Measurements from ENCODE around the gene OR1I1.
"Not testable (repeated sequence)": the region's sequence is repeated elsewhere in the genome, so short reads cannot be mapped to it uniquely, and the experiment has no call there.

The OR1I1 gene

GRCh38 chr19:15081911-15082310, at the start of gene OR1I1:
Gene OR1I1 (plus strand): TSS chr19:15082211. CDS start chr19:15087066, 4,855 bp downstream.
- no peak for DNase-seq (ENCODE audit: low read depth in 2 of 2)

- no peak for DNase-seq (ENCODE audit: low read depth in 2 of 2)
Measured at GRCh38 chr19:15035795-15036311, 46.2 kb upstream of the OR1I1 start.

- no peak for DNase-seq (ENCODE audit: low read depth in 2 of 2)
Measured at GRCh38 chr19:15037586-15037985, 44.4 kb upstream of the OR1I1 start.

GRCh38 chr19:15038294-15038693, 43.7 kb upstream of the OR1I1 start:
- no peak for DNase-seq (ENCODE audit: low read depth in 2 of 2)

- no peak for DNase-seq (ENCODE audit: low read depth in 2 of 2)
Measured at GRCh38 chr19:15042003-15042402, 40.0 kb upstream of the OR1I1 start.

GRCh38 chr19:15042826-15043225, 39.2 kb upstream of the OR1I1 start:
- no peak for DNase-seq (ENCODE audit: low read depth in 2 of 2)

- no peak for DNase-seq (ENCODE audit: low read depth in 2 of 2)
Measured at GRCh38 chr19:15045506-15045905, 36.5 kb upstream of the OR1I1 start.

- DNase-seq (ENCODE audit: low read depth in 2 of 2): no peak
Measured at GRCh38 chr19:15047680-15048079, 34.3 kb upstream of the OR1I1 start.

GRCh38 chr19:15048128-15048527, 33.9 kb upstream of the OR1I1 start:
- no peak for DNase-seq (ENCODE audit: low read depth in 2 of 2)

GRCh38 chr19:15048885-15049541, 33.0 kb upstream of the OR1I1 start, which contains the start of gene CASP14:
Gene CASP14 (plus strand): TSS chr19:15049480. CDS start chr19:15052252, 2,772 bp downstream.
- no peak for DNase-seq (ENCODE audit: low read depth in 2 of 2)

GRCh38 chr19:15050639-15051038, 31.4 kb upstream of the OR1I1 start:
- no peak for DNase-seq (ENCODE audit: low read depth in 2 of 2)

GRCh38 chr19:15062036-15062435, 20.0 kb upstream of the OR1I1 start:
- DNase-seq (ENCODE audit: low read depth in 2 of 2): no peak

- DNase-seq (ENCODE audit: low read depth in 2 of 2): not testable (repeated sequence)
Measured at GRCh38 chr19:15070386-15070785, 11.6 kb upstream of the OR1I1 start.

GRCh38 chr19:15072930-15073647, 8.9 kb upstream of the OR1I1 start:
- DNase-seq (ENCODE audit: low read depth in 2 of 2): no peak

- no peak for DNase-seq (ENCODE audit: low read depth in 2 of 2)
Measured at GRCh38 chr19:15074371-15074770, 7.6 kb upstream of the OR1I1 start.

GRCh38 chr19:15075806-15076205, 6.2 kb upstream of the OR1I1 start:
- DNase-seq (ENCODE audit: low read depth in 2 of 2): no peak

GRCh38 chr19:15080002-15080401, 2.0 kb upstream of the OR1I1 start:
- not testable (repeated sequence) for DNase-seq (ENCODE audit: low read depth in 2 of 2)

- DNase-seq (ENCODE audit: low read depth in 2 of 2): no peak
Measured at GRCh38 chr19:15087182-15087581, 5.2 kb downstream of the OR1I1 start.

GRCh38 chr19:15091918-15092753, 10.1 kb downstream of the OR1I1 start:
- DNase-seq (ENCODE audit: low read depth in 2 of 2): peak in 1 of 2 donors; percentile 45

- DNase-seq (ENCODE audit: low read depth in 2 of 2): no peak
Measured at GRCh38 chr19:15093001-15093400, 11.0 kb downstream of the OR1I1 start.

GRCh38 chr19:15096223-15096622, 14.2 kb downstream of the OR1I1 start:
- DNase-seq (ENCODE audit: low read depth in 2 of 2): no peak

GRCh38 chr19:15097980-15098379, 16.0 kb downstream of the OR1I1 start:
- not testable (repeated sequence) for DNase-seq (ENCODE audit: low read depth in 2 of 2)
